ENCODE data around the gene SKA3. TPM values are rescaled to one million over a fixed set of nuclear protein-coding genes. Genes with fewer than 3 reads are reported as not detected.
"Not testable (repeated sequence)": the region's sequence is repeated elsewhere in the genome, so short reads cannot be mapped to it uniquely, and the experiment has no call there.

SKA3 gene
- total and polyA plus RNA-seq, 11 donors, result 0.32 to 4.5 (median 0.52) TPM; not detected in 4

DNA sequence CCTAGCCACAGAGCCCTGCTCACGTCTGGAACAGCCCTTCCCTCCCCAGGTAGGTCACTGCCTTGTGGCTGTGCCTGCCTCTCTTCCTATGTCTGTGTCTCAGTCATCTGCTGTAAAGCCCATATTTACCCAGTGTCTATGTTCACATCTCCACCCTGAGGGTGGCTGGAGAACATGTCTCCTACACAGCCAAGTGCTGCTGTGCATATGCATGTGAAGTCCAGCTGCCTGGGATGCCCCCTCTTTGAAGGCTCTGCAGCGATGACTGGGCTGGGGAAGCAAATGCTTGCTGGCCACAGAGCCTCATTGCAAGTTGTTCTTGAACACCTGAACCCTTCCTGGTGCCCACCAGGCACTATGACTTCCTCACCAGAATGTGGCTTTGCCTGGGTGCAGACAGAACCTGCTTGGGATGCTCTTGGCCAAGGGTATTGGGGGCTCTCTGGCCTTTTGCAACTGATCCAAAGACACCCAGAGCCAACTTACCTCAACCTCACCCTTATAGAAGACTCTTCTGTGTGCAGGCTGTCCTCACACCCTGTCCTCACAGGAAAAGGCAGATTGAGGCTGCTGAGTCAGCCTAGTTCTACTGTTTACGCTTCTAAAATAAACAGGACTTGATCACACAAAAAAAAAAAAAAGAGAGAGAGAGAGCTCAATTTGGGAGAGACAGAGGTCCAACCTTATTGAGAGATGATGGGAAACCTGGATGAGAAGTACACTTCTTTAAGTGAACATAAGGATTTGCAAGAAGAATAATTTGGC lies 26.6 kb upstream of the SKA3 start:
- Histone ChIP-seq H3K4me3 (no peak overlapping the region), H3K27ac (no peak overlapping the region), H3K36me3 (no peaks in the 10 kb centered on the region), H3K27me3 (no peaks in the 10 kb centered on the region), H3K9me3 (no peaks in the 10 kb centered on the region), H3K4me1 (no peaks in the 10 kb centered on the region)
- no peak for ATAC-seq
- TF ChIP-seq, protein P1, sequence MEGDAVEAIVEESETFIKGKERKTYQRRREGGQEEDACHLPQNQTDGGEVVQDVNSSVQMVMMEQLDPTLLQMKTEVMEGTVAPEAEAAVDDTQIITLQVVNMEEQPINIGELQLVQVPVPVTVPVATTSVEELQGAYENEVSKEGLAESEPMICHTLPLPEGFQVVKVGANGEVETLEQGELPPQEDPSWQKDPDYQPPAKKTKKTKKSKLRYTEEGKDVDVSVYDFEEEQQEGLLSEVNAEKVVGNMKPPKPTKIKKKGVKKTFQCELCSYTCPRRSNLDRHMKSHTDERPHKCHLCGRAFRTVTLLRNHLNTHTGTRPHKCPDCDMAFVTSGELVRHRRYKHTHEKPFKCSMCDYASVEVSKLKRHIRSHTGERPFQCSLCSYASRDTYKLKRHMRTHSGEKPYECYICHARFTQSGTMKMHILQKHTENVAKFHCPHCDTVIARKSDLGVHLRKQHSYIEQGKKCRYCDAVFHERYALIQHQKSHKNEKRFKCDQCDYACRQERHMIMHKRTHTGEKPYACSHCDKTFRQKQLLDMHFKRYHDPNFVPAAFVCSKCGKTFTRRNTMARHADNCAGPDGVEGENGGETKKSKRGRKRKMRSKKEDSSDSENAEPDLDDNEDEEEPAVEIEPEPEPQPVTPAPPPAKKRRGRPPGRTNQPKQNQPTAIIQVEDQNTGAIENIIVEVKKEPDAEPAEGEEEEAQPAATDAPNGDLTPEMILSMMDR (IDR thresholded peaks at IDR 0.05), result no peak
- no peak for TF ChIP-seq POLR2A (IDR thresholded peaks at IDR 0.05)
- WGBS, 4 donors, result 46 to 74% (median 57%) methylated on average over 2 to 3 of the region's 3 CpGs
- DNase-seq, result no peak
- intact Hi-C loops (cut with DNase I), result no loop called here

DNA sequence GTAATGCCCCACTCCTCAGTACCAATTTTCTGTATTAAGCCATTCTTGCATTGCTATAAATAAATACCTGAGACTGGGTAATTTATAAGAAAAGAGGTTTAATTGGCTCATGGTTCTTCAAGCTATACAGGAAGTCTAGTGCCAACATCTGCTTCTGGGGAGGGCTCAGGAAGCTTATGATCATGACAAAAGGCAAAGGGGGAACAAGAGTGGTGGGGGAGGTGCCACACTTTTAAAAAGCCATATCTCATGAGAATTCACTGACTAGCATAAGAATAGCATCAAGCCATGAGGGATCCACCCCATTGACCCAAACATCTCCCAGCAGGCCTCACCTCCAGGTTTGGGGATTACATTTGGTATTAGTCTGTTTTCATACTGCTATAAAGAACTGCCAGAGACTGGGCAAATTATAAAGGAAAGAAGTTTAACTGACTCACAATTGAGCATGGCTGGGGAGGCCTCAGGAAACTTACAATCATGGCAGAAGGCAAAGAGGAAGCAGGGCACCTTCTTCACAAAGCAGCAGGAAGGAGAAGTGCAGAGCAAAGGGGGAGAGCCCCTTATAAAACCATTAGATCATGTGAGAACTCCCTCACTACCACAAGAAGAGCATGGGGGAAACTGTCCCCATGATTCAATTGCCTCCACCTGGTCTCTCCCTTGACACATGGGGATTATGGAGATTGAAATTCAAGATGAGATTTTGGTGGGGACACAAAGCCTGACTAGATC lies 25.3 kb upstream of the SKA3 start:
- intact Hi-C loops (cut with DNase I); DNase-seq; H3K27ac ChIP-seq; H3K4me3 ChIP-seq; H3K27me3 ChIP-seq; ATAC-seq; H3K4me1 ChIP-seq; H3K9me3 ChIP-seq; H3K36me3 ChIP-seq: not testable (repeated sequence)

DNA sequence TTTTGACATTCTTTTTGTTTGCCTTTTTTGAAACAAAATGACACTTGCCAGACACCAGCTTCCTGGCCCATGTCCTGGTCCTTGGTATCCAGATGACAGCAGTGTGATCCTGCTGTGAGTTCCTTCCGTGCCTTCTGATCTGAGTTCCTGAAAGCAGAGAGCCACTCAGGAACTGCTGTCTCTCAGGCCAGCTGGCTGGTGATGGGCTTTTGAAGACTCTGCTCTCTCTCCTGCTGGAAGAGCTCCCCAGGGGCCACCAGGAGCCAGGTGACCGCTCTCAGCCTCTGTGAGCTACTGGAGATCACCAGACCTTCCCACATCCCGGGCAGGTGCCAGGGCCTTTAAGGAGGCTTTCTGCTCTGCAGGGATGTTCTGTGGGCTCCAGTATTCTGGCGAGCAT lies 22.0 kb upstream of the SKA3 start:
- DNase-seq; H3K4me3 ChIP-seq; H3K27ac ChIP-seq; H3K9me3 ChIP-seq; H3K27me3 ChIP-seq; ATAC-seq; H3K4me1 ChIP-seq; intact Hi-C loops (cut with DNase I); H3K36me3 ChIP-seq: not testable (repeated sequence)
- 68 to 81% (median 74%) methylated on average over 1 to 4 of the region's 4 CpGs for WGBS, 4 donors

DNA sequence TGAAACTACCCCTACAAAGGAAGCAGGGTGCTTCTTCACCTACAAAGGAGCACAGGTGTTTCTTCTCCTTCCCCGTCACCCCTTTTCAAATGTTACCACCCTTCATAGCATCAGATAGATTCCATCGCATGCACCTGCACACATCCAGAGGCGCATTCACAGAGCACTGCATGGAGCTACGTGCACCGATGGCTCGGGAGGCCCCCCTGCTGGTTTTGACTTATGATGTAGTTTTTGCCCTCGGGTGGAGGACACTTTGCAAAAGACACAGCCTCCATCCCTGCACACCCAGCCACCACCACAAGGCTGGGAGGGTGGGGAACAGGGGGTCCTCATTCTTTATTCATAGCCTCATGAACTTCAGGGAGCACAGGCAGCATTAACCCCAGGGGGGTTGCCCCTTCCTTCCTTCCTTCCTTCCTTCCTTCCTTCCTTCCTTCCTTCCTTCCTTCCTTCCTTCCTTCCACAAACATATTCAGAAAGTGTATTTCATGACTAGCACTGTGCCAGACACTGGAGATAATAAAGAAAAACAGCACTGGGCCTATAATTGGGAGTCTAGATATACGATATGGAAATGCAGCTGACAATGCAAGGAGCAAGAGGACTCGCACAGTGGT lies 21.4 kb upstream of the SKA3 start:
- H3K4me3 ChIP-seq; H3K4me1 ChIP-seq; ATAC-seq; DNase-seq; H3K27me3 ChIP-seq; H3K9me3 ChIP-seq; intact Hi-C loops (cut with DNase I); H3K27ac ChIP-seq; H3K36me3 ChIP-seq: not testable (repeated sequence)
- WGBS, 4 donors, result 75 to 90% (median 84%) methylated on average over 9 of the region's 9 CpGs

DNA sequence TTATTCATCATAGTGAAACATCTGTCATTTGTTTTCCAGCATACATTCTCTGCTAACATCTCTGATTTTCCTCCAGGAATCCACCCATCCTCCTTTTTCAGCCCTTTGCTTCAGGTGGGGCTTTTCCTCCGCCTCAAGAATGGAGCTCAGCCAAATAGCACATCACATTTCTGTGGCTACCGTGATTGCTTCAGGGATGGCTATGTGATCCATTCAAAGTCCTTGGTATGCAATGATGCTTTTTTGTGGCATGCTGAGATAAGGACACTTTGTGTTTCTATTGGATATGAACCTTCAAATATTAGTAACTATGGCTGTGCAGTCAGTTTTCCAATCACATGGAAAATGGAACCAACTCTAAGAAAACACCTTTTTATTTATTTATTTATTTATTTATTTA lies 18.4 kb upstream of the SKA3 start:
- H3K9me3 ChIP-seq, H3K27me3 ChIP-seq, H3K4me3 ChIP-seq, H3K36me3 ChIP-seq, H3K27ac ChIP-seq, DNase-seq, H3K4me1 ChIP-seq, ATAC-seq: not testable (repeated sequence)
- intact Hi-C loops (cut with DNase I), result loop anchor here in 1 of 10 donors (5.0 kb wide), 1 partner anchor 252 kb away; no protein-coding TSS in a partner anchor
- WGBS, 4 donors, result 71 to 74% (median 72%) methylated on average over 2 of the region's 2 CpGs

DNA sequence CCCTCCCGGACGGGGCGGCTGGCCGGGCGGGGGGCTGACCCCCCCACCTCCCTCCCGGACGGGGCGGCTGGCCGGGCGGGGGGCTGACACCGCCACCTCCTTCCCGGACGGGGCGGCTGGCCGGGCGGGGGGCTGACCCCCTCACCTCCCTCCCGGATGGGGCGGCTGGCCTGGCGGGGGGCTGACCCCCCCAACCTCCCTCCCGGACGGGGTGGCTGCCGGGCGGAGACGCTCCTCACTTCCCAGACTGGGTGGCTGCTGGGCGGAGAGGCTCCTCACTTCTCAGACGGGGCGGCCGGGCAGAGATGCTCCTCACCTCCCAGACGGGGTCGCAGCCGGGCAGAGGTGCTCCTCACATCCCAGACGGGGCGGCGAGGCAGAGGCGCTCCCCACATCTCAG lies 10.1 kb upstream of the SKA3 start:
- H3K4me3 ChIP-seq; intact Hi-C loops (cut with DNase I); DNase-seq; H3K27ac ChIP-seq; ATAC-seq; H3K9me3 ChIP-seq; H3K27me3 ChIP-seq; H3K4me1 ChIP-seq; H3K36me3 ChIP-seq: not testable (repeated sequence)
- 92 to 96% (median 92%) methylated on average over 14 to 29 of the region's 35 CpGs; no CpG with 5 or more reads in 1 of the 4 donors for WGBS, 4 donors

All from heart left ventricle (tissue), 16 donors.